Ascending aorta (tissue), 2 donors: ENCODE data around the gene GUCA2A. TPM values are rescaled to one million over a fixed set of nuclear protein-coding genes. Genes with fewer than 3 reads are reported as not detected.

ENCODE experiments used
- DNase-seq, 2 donors: peaks; one replicate each; pipeline ENCODE4 v3.0.0-alpha.2; 2019; ENCODE audit warnings: low spot score in 2 of 2
- H3K27ac ChIP-seq, 2 donors: fragments of 200-600 bp; sonication (generic); one replicate each; pipeline ENCODE4 v1.5.1; 2016 to 2017; ENCODE audit warnings: mild to moderate bottlenecking in 1 of 2
- H3K27me3 ChIP-seq: fragments of 200-600 bp; sonication (generic); one replicate; pipeline ENCODE4 v1.5.1; 2017
- H3K36me3 ChIP-seq, 2 donors: fragments of 200-600 bp; sonication (generic); one replicate each; pipeline ENCODE4 v1.5.1; 2016
- H3K4me1 ChIP-seq, 2 donors: fragments of 200-600 bp; sonication (generic); one replicate each; pipeline ENCODE4 v1.5.1; 2016 to 2017; ENCODE audit warnings: mild to moderate bottlenecking in 1 of 2
- H3K4me3 ChIP-seq, 2 donors: fragments of 200-600 bp; sonication (generic); one replicate each; pipeline ENCODE4 v1.5.1; 2016 to 2017; ENCODE audit warnings: mild to moderate bottlenecking in 1 of 2
- H3K9me3 ChIP-seq, 2 donors: fragments of 200-600 bp; sonication (generic); one replicate each; pipeline ENCODE4 v1.5.1; 2016
- intact Hi-C: fragments of 100-400 bp; cut with DNase I; formaldehyde crosslinking; loops from one replicate; pipeline ENCODE4 v1.15.1; 2023
- total RNA-seq: library from RNA; depleted of rRNA; stranded (reverse); fragments of >200 nt; gene quantifications from one replicate; pipeline ENCODE4 v1.1.0, GENCODE V29; 2016
- TF ChIP-seq, protein P1 (sequence below), 3 experiments: fragments of 200-600 bp in 2 of 3; fragments of 450-650 bp in 1 of 3; sonication (generic) in 2 of 3; IDR thresholded peaks; one replicate each; pipeline ENCODE4 v1.5.1; 2016 to 2019; ENCODE audit warnings: antibody characterized with exemption in 3 of 3, mild to moderate bottlenecking in 1 of 3, moderate library complexity in 1 of 3

GUCA2A gene
- total RNA-seq, 1 donor from 2014 or later, result not detected

- Histone ChIP-seq H3K27ac (no peak overlapping the region), H3K4me1 (no peaks in the 10 kb centered on the region), H3K36me3 (no peaks in the 10 kb centered on the region), H3K4me3 (no peak overlapping the region), H3K9me3 (no peaks in the 10 kb centered on the region), H3K27me3 (no peaks in the 10 kb centered on the region)
- no peak for DNase-seq
- TF ChIP-seq, protein P1, sequence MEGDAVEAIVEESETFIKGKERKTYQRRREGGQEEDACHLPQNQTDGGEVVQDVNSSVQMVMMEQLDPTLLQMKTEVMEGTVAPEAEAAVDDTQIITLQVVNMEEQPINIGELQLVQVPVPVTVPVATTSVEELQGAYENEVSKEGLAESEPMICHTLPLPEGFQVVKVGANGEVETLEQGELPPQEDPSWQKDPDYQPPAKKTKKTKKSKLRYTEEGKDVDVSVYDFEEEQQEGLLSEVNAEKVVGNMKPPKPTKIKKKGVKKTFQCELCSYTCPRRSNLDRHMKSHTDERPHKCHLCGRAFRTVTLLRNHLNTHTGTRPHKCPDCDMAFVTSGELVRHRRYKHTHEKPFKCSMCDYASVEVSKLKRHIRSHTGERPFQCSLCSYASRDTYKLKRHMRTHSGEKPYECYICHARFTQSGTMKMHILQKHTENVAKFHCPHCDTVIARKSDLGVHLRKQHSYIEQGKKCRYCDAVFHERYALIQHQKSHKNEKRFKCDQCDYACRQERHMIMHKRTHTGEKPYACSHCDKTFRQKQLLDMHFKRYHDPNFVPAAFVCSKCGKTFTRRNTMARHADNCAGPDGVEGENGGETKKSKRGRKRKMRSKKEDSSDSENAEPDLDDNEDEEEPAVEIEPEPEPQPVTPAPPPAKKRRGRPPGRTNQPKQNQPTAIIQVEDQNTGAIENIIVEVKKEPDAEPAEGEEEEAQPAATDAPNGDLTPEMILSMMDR (IDR thresholded peaks at IDR 0.05), result no peak
- intact Hi-C loops, result no loop called here
Measured at GRCh38 chr1:42127767-42128166, 36.8 kb downstream of the GUCA2A start.

DNA sequence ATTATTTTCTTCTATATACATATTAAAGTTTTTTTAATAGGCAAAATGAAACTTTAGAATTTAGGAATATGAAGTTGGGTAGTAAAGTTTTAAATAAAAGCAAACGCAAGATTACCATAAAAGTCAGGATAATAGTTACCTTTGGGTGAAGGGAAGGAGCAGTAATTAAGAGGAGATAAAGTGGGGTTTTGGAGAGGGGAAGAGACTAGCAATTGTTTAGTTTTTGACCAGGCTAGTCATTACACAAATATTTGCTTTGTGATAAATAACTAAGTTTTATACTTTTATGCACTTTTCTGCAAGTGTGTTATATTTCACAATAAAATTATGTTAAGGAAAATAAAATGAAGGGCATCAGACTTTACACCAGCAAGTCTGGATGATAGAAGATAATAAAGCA lies 39.0 kb downstream of the GUCA2A start:
- DNase-seq, result no peak
- no peaks in the 10 kb centered on the region for H3K36me3 ChIP-seq
- no peaks in the 10 kb centered on the region for H3K27me3 ChIP-seq
- H3K4me1 ChIP-seq, result no peaks in the 10 kb centered on the region
- H3K4me3 ChIP-seq, result no peak overlapping the region
- H3K27ac ChIP-seq, result no peak overlapping the region
- TF ChIP-seq, protein P1 (IDR thresholded peaks at IDR 0.05), result no peak
- intact Hi-C loops, result no loop called here
- no peaks in the 10 kb centered on the region for H3K9me3 ChIP-seq

- Histone ChIP-seq H3K4me1 (no peaks in the 10 kb centered on the region), H3K4me3 (no peak overlapping the region), H3K9me3 (no peaks in the 10 kb centered on the region), H3K36me3 (no peaks in the 10 kb centered on the region), H3K27me3 (no peaks in the 10 kb centered on the region), H3K27ac (no peak overlapping the region)
- DNase-seq, result no peak
- TF ChIP-seq, protein P1 (IDR thresholded peaks at IDR 0.05), result no peak
- intact Hi-C loops, result no loop called here
Measured at GRCh38 chr1:42122408-42122807, 42.1 kb downstream of the GUCA2A start.

- no peaks in the 10 kb centered on the region for H3K9me3 ChIP-seq
- H3K36me3 ChIP-seq, result no peaks in the 10 kb centered on the region
- no peaks in the 10 kb centered on the region for H3K27me3 ChIP-seq
- no peak for DNase-seq
- H3K4me1 ChIP-seq, result no peaks in the 10 kb centered on the region
- no peak overlapping the region for H3K4me3 ChIP-seq
- intact Hi-C loops, result no loop called here
- no peak overlapping the region for H3K27ac ChIP-seq
- TF ChIP-seq, protein P1 (IDR thresholded peaks at IDR 0.05), result no peak
Measured at GRCh38 chr1:42118125-42118524, 46.4 kb downstream of the GUCA2A start.

- DNase-seq, result no peak
- Histone ChIP-seq H3K27ac (no peak overlapping the region), H3K27me3 (no peaks in the 10 kb centered on the region), H3K4me1 (no peaks in the 10 kb centered on the region), H3K9me3 (no peaks in the 10 kb centered on the region), H3K36me3 (no peaks in the 10 kb centered on the region), H3K4me3 (no peak overlapping the region)
- TF ChIP-seq, protein P1 (IDR thresholded peaks at IDR 0.05), result no peak
- intact Hi-C loops, result no loop called here
Measured at GRCh38 chr1:42117214-42117613, 47.3 kb downstream of the GUCA2A start.

- Histone ChIP-seq H3K9me3 (no peaks in the 10 kb centered on the region), H3K4me1 (no peaks in the 10 kb centered on the region), H3K36me3 (no peaks in the 10 kb centered on the region), H3K27me3 (no peaks in the 10 kb centered on the region), H3K4me3 (no peak overlapping the region), H3K27ac (no peak overlapping the region)
- DNase-seq, result no peak
- TF ChIP-seq, protein P1 (IDR thresholded peaks at IDR 0.05), result no peak
- intact Hi-C loops, result no loop called here
Measured at GRCh38 chr1:42114229-42114628, 50.3 kb downstream of the GUCA2A start.
